NCI-H1930 (cell line): ENCODE results near the gene CFD.
"Not testable (repeated sequence)": the region's sequence is repeated elsewhere in the genome, so short reads cannot be mapped to it uniquely, and the experiment has no call there.

Experiments
- DNase-seq, 2 experiments: peaks; one replicate each; lab custom pipeline; 2025; lab: John Stamatoyannopoulos, UW

The CFD gene

GRCh38 chr19:871446-872265 is 12.2 kb downstream of the CFD start:
- DNase-seq, result no peak

GRCh38 chr19:872266-872951 is 12.9 kb downstream of the CFD start:
- DNase-seq, result no peak

DNA sequence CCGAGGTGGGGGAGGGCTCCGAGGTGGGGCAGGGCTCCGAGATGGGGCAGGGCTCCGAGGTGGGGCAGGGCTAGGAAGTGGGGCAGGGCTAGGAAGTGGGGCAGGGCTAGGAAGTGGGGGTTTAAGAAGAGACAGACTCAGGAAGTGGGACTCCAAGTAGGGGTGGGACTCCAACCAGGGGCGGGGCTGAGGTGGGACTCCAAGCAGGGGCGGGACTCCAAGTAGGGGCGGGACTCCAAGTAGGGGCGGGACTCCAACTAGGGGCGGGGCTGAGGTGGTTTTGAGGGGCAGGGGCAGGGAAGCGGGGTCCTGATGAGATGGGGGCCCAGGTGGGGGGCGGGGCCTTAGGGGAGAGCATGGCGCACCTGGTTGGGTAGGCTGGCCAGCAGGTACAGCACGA is 13.6 kb downstream of the CFD start:
- no peak for DNase-seq

DNA sequence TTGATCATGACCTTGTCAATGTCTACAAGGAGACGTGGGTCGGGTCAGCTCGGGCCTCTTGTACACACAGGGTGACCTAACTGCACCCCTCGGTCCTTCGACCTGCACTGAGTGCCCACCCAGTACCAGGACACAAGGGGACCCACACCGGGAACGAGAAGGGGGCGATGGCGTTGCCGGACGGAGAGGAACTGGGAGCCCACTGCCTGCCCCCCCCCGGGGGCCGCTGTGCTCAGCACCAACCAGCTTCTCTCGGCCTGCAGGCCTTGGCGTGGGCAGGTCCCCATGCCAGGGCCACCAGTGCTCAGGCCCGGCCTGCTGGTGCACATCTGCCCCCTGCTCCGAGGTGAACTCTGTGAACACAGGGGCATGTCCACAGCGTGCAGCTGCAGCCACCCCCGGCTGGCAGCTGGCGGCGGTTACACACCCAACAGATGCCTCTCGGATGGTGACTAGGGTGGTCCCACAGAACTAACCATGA is 14.1 kb downstream of the CFD start:
- no peak for DNase-seq

- no peak for DNase-seq
Observed at GRCh38 chr19:875265-875879, 15.9 kb downstream of the CFD start.

DNA sequence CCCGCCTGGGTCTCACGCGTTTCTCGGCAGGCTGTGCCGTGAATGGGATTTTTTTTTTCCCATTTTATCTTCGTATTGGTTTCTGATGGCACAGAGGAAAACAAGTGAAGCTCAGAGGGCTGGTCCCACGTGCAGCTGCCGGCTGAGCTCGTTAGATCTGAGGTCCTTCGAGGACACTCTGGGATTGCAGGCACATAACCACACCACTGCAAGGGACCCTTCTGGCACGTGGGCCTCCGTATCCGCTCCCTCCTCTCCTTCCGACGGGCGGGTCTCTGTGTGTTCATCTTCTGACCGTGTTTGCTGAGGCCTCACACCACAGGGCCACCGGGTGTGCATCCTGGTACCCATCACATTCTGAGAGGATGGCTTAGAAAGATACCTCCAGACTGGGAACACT is 16.6 kb downstream of the CFD start:
- DNase-seq, result no peak

DNA sequence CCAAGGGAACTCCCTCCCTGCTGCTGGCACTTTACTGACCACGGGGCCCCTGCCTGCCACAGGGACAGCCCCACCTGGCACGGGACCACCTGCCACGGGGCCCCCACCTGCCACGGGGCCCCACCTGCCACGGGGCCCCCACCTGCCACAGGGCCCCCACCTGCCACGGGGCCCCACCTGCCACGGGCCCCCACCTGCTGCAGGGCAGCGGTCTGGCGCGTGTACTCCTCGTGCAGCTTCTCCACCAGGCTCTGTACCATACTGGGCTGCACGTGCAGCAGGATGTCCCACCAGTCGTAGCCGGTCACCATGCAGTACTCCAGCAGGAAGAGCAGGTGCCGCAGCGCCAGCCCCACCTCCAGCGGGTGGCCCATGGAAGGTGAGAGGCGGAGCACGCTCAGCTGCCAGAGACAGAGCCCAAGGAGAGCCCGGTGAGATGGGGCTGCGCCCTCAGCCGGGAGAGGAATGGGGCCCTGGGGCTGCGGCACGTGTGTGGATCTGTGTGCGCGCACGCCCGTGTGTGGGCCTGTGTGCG is 17.4 kb downstream of the CFD start:
- DNase-seq, result no peak

DNA sequence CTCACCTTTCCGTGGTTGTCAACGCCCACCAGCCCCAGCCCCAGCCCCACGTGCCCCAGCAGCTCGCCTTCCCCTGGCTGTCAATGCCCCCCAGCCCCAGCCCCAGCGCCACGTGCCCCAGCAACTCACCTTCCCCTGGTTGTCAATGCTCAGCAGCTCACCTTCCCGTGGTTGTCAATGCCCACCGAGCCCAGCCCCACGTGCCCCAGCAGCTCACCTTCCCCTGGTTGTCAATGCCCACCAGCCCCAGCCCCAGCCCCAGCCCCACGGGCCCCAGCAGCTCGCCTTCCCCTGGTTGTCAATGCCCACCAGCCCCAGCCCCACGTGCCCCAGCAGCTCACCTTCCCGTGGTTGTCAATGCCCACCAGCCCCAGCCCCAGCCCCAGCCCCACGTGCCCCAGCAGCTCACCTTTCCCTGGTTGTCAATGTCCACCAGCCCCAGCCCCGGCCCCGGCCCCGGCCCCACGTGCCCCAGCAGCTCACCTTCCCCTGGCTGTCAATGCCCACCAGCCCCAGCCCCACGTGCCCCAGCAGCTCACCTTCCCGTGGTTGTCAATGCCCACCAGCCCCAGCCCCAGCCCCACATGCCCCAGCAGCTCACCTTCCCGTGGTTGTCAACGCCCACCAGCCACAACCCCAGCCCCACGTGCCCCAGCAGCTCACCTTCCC is 18.7 kb downstream of the CFD start:
- not testable (repeated sequence) for DNase-seq

DNA sequence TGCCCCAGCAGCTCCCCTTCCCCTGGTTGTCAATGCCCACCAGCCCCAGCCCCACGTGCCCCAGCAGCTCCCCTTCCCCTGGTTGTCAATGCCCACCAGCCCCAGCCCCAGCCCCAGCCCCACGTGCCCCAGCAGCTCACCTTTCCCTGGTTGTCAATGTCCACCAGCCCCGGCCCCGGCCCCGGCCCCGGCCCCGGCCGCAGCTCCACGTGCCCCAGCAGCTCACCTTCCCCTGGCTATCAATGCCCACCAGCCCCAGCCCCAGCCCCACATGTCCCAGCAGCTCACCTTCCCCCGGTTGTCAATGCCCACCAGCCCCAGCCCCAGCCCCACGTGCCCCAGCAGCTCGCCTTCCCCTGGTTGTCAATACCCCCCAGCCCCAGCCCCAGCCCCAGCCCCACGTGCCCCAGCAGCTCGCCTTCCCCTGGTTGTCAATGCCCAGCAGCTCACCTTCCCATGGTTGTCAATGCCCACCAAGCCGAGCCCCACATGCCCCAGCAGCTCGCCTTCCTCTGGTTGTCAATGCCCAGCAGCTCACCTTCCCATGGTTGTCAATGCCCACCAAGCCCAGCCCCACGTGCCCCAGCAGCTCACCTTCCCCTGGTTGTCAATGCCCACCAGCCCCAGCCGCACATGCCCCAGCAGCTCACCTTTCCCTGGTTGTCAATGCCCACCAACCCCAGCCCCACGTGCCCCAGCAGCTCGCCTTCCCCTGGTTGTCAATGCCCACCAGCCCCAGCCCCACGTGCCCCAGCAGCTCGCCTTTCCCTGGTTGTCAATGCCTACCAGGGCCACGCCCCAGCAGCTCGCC is 19.5 kb downstream of the CFD start:
- DNase-seq, result not testable (repeated sequence)

DNA sequence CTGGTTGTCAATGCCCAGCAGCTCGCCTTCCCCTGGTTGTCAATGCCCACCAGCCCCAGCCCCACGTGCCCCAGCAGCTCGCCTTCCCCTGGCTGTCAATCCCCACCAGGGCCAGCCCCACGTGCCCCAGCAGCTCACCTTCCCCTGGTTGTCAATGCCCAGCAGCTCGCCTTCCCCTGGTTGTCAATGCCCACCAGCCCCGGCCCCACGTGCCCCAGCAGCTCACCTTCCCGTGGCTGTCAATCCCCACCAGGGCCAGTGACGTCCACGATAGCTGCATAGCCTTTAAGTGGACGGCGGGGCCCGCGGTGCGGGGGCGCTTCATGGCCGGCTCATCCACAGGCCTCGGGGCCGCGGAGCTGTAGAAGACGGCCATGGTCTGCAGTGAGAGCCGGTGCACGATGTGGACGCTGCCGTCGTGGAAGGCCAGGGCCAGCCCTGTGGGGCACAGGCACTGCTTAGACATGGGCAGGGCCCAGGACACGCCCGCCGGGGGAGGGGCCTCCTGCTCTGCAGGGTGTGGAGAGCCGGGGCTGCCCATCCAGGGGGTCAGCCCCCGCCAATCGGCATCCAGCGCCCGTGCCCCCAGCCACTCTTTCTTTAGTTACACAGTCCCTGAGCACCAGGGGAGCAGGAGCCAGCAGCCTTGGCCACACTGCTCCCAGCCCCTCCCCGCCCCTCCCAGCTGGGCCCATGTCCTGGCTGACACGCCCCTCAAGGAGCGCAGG is 20.4 kb downstream of the CFD start:
- DNase-seq, result no peak

DNA sequence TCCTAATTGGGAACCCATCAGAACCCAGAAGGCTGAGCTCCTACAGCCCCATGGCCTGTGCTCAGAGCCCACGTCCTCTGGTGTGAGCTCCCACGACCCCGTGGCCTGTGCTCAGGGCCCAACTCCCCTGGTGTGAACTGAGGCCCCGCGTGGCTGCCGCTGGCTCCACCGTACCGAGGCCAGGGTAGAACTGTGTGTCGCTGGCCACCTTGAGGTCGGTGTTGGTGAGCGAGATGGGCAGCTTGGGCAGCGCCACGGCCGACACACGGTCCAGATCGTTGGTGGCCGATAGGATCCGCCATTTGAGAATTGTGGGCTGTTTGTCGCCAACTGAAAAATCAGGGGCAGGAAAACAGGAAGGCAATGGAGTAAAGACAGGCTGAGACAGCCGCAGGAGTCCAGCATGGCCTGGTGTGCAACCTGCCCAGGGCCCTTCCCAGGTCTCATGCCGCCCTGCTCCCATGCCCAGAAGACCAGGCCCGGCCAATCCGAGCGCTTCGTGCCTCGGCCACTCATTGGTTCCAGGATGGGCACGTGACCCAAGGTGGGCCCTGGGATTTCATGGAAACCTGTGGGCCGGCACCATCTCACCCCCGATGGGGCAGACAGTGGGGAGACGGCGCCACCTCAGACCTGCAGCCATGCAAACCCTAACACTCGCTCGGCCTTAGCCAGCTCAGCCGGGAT is 22.1 kb downstream of the CFD start:
- DNase-seq, result no peak

- no peak for DNase-seq
Observed at GRCh38 chr19:882871-883497, 23.5 kb downstream of the CFD start.

DNA sequence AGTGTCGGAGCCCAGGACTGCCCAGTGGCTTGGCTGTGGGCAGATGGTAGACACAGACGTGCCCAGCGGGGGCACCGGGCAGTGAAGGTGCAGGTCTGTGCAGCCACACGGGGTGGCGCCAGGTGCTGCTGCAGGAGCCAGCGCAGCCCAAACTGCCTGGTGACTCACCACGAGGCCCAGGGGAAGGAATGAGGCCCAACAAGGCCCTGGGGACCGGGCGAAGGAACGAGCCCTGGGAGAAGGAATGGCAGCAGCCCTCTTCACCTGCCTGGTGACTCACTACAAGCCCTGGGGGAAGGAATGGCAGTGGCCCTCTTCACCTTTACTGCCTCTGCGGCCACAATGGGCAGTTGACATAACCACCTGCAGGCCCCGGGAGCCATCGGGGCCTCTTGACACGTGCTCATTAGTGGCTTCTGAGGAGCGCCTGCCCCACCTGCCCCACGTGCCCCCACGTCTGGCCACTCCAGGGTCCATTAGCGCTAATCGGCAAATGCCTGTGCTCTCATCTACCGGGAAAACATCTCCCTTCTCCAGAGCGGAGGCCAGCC is 24.3 kb downstream of the CFD start:
- no peak for DNase-seq

GRCh38 chr19:884420-885211 is 25.2 kb downstream of the CFD start:
- no peak for DNase-seq

DNA sequence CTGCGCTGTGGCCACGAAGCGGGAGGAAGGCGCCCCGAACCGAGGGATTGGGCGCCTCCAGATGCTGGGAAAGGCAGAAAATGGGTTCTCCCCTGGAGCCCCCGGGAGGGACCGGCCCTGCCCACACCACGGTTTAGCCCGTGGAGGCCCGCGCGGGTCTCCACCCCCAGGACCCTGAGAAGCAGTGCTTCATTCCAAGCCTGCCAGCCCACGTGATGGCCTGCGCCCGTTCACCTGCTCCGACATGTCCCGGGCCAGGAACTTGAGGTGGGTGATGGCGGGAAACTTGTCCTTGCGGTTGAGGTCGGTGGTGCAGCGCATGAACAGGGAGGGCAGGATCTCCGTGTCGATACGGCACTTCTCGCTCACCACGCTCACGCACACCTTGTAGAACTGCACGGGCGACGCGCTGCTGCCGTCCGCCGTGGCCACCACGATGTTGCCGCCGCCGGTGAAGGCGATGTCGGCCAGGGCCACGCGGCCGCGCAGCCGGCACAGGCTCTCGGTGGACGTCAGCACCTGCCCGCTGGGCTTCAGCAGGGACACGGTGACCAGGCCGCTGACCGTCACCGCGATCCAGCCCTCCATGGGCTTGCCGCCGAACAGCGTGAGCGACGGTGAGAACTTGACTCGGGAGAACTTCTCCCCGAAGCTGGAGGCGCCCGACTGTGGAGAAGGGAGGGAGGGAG is 26.2 kb downstream of the CFD start:
- no peak for DNase-seq

DNA sequence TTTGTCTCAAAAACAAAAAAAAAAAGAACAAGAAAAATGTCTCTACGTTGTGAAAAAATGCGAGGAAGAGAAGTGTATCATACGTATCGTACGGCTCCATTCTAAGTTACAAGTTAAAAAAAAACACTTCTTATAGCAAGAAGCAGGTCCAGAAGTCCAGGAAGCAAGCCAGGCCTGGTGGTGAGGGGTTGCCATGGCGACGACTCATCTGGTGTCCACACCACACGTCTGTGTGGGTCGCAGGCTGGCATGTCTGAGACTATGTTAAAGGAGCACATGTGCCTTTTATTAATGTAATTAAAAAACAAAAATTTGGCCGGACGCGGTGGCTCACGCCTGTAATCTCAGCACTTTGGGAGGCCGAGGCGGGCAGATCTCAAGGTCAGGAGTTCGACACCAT is 27.6 kb downstream of the CFD start:
- no peak for DNase-seq

GRCh38 chr19:887599-887998 is 28.1 kb downstream of the CFD start:
- no peak for DNase-seq
